Activated T-helper 1 cell treated with Interleukin-2 at 50 U/mL for 16 hours (primary cell): Measurements from ENCODE around the gene RPS3.
"Not testable (repeated sequence)": the region's sequence is repeated elsewhere in the genome, so short reads cannot be mapped to it uniquely, and the experiment has no call there.

Experiments
- DNase-seq: peaks from one replicate; pipeline ENCODE4 v3.0.0-alpha.2; 2020; ENCODE audit warnings: low read depth

RPS3 gene

DNA sequence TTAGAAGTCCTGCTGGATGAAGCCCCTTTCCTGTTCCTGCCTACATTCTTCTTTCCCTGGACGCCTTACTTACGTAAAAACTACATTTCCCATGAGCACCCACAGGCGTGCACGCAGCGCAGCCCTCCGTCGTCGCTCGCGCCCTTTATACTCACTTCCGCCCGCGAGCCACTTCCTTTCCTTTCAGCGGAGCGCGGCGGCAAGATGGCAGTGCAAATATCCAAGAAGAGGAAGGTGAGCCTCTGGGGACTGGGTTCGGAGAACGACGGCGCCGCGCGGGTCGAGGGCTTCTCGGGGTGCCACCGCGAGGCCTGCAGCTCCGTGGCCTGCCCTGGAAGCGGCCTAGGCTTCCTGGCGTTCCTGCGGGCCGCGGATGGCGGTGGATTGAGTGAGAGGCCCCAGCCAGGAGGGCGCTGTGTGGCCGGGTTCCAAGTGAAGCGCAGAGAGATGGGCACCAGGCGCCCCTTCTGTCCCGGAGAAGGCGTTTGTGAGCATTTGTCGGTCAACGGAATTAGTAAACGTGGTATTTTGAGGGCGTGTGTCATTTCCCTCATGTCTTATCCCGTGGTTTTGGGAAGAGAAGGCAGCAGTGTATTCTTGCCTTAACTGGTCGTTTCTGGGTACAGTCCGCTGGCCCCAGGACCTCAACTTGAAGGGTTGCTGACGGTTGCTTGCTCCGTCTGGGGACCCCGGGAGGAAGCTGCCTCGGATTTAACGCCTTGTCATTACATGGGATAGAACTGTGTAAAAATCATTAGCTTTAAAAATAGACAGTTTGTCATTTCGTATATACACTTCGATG lies at the start of gene RPS3:
TSS of gene RPS3 (plus strand) at position 175 of the 802 bp plus-strand sequence. CDS start at position 205, 30 bp downstream.
- peak; percentile 78 for DNase-seq

DNA sequence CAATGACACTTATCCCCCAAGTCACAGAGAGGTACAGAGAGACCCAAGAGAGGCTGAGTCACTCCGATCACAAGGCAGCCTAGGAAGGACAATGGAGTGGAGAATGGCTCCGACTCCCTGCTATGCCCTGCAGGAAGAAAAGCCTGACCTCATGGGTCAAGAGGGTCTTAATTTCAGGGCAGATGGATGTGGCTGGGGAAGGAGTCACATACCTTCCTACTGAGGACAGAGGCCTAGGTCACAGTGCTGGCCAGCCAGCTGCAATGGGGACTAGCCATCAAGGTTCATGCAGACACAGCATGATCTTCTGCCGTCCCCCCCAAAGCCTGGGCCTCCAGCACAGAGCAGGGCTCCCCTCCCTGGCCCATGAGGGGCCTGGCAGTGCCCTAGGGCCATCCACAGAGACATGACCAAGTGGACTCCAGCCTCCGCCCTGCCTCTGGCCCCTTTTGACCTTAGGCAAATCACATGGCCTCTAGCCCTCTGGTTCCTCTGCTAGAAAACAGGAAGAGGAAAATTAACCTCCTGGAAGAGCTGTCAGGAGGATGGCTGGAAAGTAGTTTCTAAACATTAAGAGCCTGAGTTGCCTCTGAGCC lies 49.7 kb upstream of the RPS3 start:
- DNase-seq, result no peak

DNA sequence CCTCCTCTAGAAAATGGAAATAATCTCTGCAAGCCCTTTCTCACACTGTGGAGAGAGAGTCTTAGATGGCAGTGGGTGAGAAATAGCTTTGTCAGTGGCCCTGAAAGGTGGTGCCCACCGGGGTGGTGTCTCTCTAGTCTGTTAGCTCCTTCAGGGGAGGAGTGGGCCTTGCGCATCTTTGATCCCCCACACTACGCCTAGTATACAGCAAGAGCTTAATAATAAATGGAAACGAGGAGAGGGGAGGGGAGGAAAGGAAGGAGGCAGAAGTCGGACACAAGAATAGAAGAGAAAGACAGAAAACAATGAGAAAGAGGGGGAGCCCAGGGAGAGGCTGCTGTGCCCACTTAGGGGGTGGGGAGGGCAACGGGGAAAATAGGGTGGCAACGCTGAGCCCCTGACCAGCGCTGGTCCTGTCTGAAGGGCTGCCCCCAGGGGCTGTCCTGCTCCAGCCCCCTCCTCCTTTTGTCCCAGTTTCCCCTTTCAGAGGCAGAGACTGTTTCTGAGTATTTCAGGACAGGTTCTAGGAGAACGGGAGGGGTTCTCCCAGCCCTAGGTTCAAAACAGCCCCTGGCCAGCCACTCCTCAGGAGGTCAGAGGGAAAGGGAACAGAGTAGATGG lies 49.1 kb upstream of the RPS3 start:
- DNase-seq, result no peak

DNA sequence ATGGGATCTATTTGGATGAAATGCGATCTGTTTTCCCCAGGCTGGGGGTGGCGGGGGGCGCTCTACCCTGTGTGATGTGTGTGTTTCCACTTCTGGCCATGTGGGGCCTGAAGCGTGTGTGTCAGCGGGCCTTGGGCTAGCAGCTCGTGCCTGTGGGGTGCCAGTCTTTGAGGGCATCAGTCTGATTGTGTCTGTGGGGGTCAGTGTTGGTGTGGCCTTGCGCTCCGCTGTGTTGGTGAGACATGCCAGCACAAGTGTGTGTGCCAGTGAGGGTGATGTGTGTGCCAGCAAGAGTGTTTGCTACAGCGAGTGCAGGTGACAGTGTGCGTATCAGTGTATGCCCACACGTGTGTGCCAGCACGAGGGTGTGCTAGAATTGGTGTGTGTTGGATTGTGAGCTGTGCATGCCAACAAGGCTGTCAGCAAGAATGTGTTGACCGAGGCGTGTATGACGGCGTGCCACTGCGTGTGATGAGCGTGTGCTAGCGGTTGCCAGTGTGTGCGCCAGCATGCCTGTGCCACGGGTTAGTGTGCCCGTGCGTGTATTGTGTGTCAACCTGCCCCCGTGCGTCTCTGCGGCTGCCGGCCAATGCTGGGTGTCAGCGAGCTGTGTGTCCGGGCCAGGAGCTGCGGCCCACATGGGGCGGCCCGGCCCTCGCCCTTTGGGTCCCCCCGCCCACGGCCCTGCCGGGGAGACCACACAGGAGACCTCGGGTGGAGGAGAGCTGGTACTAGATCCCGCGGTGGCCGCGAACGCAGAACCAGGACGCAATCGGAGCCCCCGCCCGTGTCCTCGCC lies 48.4 kb upstream of the RPS3 start:
- peak; percentile 16 for DNase-seq

DNA sequence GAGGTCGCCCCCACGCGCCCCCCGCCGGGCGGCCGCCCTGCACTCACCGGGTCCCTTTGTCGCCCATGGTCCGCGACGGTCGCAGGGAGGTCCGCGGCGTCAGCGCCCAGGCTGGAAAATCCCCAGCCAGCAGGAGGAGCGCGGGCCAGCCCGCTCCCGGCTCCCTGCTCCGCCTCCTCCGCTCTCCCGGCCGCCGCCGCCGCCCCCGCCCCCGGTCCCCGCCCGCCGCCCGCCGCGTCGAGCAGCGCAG lies 47.9 kb upstream of the RPS3 start, which contains the start of gene ARRB1:
TSS of gene ARRB1 (minus strand) at position 121 of the 250 bp plus-strand sequence. CDS start at position 67, 54 bp downstream.
- no peak for DNase-seq

DNA sequence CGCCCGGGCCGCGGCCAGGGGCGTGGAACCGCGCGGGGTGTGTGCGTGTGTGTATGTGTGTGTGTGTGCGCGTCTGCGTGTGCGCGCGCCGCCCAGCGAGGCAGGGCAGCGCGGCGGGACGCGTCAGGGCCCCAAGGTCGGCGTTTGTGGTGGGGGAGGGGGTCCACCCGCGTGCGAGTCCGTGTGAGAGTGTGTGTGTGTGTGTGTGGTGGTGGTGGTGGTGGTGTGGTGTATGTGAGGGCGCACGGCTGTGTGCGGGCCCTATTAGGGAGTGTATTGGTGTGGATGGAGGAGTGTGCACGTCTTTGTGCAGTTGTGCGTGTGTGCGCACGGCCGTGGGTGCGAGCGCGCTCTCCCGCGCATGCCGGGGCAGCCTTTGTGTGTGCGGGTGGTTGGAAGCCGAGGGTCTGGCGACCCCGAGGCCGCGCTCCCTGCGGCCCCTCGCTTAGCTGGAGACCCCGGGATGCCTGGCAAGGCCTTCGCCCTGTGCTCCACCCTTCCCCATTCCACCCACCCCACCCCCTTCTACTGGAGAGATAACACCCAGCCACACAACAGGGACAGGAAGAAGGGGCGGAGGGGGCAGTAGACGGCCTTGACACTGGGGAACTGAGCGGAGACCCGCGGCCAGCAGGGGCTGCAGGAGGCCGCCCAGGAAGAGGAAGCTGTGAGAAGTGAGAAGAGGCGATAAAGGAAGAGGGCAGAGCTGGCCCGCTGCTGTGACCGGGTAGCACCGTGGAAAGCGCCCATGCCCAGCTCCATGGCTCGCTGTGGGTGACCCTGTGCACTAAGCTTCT lies 47.3 kb upstream of the RPS3 start:
- peak; percentile 50 for DNase-seq

DNA sequence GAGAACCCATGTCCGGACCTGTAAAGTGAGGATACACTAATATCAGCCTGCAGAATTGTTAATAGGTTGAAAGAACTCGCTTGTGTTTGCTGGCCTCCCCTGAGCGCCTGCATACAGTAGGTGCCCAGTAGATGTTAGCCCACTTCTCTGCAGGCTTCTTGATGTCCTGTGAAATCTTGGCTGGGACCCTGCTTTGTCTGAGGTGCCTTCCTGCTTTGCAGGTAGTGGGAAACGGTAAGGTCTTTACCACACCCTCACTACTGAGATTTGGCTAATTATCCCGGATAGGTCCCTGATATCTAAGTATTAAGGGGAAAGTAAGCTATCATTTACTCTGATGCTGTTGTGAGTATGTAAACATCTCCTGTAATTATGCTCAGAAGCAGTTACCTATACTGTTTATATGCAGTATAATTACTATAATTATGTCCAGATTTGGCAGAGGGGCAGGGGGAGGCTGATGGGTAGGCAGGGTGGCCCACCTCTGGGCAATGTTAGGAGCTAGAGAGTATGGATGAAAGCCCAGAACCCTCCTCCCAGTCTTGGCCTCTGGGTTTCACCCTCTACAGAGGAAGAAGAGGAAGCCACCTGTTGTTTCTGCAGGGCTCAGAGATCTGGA lies 46.6 kb upstream of the RPS3 start:
- DNase-seq, result no peak

DNA sequence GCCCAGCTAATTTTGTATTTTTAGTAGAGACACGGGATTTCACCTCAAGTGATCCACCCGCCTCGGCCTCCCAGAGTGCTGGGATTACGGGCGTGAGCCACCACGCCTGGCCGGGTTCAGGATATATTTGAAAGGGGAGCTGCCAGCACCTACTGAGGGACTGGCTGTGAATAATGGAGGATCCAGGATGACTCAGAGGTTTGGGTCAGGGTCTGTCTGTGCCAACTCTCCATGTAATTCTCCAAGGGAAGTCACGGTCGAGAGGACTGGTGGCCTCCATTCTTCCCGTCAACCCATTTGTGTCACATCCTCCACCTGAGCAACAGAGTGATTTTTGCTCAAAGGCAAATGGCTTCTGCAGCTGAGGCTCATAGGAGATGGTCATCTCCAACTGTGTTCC lies 44.3 kb upstream of the RPS3 start:
- DNase-seq, result no peak

DNA sequence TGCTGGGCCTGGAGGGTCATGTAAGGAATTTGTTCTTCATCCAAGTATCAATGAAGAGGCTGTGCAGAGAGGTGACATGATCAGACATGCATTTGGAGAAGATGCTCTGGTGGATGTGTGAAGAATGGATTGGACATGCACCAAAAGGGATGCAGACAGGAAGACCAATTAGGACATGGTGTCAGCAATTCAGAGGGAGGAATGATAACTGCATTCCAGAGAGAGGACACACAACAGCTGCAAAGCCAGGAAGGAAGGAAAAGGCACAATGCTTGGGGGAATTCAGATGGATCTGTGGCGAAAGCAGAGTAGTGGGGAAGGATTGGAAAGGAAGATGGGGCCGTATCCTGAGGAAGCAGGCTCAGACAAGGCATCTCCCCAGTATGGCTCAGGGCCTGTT lies 42.7 kb upstream of the RPS3 start:
- no peak for DNase-seq

DNA sequence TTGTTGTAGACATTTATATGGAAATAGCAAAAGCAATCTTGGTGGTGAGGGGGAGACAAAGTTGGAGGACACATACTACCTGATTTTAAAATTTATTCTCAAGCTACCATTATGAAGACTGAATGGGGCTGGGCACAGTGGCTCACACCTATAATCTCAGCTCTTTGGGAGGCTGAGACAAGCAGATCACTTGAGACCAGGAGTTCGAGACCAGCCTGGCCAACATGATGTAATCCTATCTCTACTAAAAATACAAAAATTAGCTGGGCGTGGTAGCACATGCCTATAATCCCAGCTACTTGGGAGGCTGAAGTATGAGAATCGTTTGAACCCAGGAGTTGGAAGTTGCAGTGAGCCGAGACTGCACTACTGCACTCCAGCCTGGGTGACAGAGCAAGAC lies 37.0 kb upstream of the RPS3 start:
- not testable (repeated sequence) for DNase-seq

DNA sequence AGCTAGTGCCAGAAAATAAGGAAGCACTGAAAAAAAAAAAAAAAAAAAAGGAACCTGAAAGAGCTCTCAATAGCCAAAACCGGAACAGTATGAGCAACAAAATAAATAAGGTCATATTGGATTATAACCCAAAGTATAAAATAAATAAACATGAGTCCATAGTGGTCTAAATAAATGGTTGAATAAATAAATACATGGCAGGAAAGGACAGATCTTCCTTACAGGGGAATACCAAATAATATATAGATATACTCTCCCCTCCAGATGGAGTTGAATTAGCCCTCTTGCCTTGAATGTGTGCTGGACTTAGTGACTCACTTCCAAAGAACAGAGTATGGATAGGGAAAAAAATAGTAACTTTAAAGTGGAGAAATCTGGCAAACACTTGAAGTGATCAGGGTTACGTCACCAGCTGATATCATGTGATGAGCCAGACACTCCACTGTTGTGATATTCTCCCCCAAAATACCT lies 33.6 kb upstream of the RPS3 start:
- DNase-seq, result no peak

DNA sequence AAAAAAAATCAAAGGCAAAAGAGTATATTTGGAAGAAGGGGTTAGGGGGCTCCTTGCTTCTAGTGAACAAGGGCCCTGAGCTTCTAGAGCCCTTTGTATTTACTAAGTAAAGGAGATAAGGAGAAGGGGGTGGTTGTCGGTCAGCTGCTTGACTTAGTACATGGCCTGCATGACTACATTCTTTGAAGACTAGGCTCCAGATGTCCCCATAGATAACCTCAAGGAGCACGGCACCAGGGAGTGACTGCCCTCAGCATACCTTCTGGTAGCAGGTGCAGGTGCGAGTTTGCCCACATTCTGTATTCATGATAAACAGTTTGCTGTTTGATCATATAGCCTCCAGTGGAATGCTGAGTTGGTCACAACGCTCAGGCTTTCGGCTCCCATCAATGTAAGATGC lies 32.5 kb upstream of the RPS3 start:
- not testable (repeated sequence) for DNase-seq

DNA sequence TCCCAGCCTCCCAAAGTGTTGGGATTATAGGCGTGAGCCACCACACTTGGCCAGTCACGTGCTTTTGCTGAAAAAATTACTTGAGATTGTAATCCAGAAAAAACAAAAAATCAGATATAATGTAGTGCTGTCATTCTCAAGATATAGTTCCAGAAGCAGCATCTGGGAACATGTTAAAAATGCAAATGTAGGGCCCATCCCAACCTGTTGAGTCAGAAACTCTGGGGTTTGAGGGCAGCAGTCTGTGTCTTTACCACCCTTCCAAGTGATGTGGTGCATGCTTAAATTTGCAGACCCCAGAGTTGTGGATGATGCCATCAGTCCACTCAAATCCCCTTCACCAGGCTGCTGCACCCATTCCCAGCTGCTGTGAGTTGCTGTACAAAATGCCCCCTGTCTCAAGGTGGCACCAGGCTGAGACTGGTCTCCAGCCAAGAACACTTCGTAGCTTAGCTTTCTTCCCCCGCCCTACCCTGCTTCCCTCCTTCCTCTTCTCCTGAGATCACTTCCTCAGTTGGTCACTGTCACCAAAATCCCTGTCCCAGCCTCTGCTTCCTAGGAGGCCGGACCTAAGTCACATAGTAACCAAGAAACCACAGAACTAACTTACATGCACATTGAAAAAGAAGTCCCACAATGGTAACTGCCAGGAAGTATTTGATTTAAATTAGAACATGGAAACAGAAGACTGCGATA lies 29.6 kb upstream of the RPS3 start:
- DNase-seq, result no peak

DNA sequence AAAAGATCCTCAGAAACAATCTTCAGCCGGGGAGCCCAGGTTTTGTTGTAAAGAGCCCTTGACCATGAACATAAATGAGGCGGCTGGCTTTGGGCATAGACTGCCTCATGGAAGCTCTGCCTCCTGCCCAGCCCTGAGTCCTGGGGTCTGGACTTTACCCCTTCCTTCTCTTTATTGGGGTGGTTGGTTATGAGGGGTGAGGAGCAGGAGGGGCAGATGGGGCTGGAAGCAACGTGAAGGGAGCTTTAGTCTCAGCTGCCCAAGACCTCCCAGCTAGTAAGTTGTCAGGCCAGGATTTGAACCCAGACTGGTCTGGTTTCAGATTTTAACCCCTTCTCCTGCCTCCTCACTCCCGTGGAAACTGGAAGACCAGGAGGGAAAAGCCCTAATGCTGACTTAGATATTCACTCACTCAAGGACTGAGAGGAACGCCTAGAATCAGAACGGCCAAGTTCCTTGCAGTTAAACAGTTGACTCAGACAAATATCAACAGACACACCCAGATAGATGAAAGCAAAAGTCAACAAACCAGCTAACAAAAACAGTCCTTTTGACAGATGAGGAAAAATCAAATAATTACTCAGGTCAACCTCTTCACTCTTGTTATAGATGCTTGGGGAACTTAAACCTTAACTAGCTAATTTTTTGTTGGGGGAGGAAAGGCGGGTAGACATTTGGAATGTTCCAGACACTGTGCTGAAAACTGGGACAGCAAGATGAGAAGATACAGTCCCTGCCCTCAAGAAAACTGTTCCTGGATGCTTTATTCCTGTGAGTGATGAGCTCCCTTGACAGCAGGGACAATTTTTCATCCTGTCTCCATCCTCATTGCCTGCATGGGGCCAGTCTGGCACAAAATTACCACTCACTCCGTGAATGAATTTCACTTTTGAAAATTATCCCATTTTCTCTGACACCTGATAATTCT lies 27.1 kb upstream of the RPS3 start:
- no peak for DNase-seq

DNA sequence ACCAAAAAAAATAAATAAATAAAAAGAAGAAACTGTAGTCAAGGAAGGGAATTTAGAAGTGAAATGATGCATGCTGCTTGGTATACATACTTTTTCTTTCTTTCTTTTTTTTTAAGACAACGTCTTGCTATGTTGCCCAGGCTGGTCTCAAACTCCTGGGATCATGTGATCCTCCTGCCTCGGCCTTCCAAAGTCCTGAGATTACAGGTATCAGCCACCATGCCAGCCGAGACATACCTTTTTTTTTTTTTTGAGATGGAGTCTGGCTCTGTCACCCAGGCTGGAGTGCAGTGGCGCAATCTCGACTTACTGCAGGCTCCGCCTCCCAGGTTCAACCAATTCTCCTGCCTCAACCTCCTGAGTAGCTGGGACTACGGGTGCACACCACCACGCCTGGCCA lies 26.1 kb upstream of the RPS3 start:
- DNase-seq, result no peak

DNA sequence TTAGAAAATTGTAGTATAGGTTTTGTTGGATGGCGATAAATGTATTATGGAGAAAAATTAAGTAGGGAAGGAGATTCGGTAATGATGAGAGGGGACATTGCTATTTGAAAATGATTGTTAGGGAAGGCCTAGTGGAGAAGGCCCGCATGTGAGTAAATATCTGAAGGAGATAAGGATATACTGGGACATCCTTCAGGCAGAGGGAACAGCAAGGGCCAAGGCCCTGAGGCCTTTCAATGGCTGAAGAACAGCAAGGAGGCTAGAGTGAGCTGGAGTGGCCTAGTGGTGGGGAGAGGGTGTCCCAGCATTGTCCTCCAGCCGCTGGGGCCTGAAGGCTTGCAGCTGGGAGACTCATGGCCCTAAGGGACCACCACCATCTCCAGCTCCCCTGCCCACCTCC lies 24.7 kb upstream of the RPS3 start:
- DNase-seq, result no peak

DNA sequence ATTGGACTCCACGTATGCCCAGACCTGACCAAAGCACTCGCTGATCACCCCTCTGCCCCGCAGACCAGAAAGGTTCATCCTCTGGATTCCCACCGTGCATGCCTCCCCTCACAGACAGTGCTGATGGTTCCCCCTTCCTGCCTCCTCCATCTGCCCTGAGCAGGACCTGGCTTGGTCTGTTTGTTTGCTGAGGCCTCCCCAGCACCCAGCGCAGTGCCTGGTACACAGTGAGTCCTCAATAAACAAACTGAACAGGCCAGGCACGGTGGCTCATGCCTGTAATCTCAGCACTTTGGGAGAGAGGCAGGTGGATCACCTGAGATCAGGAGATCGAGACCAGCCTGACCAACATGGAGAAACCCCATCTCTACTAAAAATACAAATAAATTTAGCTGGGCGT lies 23.7 kb upstream of the RPS3 start:
- no peak for DNase-seq

DNA sequence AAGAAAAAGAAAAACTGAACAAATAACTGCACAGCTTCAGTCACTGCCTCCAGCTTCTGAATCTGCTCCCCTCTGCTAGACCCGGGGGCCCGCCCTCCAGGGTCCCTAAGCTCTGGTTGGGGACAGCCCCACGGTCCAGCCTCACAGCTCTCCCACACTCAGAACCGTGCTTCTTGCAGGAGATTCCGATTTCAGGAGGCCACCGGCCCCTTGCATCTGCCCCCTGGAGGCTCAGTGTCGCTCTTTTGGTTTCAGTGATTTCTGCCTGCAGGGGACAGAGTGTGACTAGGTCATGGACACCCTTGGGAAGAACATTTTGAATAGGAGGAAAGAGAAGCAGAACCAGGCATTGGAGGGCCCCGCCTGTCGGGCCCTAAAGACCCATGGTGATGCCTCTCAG lies 23.1 kb upstream of the RPS3 start:
- DNase-seq, result no peak

DNA sequence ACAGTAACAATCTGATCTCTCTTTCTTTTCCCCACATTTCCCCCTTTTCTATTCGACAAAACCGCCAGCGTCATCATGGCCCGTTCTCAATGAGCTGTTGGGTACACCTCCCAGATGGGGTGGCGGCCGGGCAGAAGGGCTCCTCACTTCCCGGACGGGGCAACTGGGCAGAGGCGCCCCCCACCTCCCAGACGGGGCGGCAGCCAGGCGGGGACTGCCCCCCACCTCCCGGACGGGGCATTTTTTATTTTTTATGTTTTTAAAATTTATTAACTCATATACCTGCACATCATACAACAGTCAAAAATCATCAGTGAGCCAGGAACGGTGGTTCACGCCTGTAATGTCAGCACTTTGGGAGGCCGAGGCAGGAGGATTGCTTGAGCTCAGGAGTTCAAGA lies 20.5 kb upstream of the RPS3 start:
- DNase-seq, result not testable (repeated sequence)

DNA sequence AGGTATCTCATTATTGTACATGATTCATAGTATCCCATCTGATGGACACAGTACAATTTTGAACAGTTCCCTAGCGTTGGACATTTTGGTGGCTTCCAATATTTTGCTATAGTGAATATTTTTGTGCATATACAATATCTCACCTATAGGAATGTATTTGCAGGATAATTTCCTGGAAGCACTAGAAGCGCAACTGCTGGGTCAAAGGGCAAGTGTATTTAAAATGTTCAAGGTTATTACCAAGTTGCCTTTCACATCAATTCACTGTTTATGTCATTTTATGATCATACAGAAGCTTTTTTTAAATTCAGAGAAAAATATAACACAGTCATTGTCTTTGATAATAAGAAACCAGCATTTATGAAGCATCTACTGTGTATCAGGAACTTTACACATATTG lies 19.1 kb upstream of the RPS3 start:
- no peak for DNase-seq
